SK-N-SH (cell line): ENCODE measurements around the gene RAPGEF4. TPM values are rescaled to one million over a fixed set of nuclear protein-coding genes. Genes with fewer than 3 reads are reported as not detected.

Experiments
- CTCF ChIA-PET: fragments of 300-600, 350-600 bp; formaldehyde crosslinking; extraction: SDS; loops from one replicate; lab custom pipeline; 2021; lab: Yijun Ruan, JAX
- POLR2A ChIA-PET: fragments of 350-600 bp; sonication (Branson Sonifier 250); formaldehyde crosslinking; extraction: SDS; loops from one replicate; lab custom pipeline; 2020; ENCODE audit warnings: antibody characterized with exemption, inconsistent platforms; lab: Yijun Ruan, JAX
- DNase-seq: peaks from one replicate; pipeline ENCODE4 v3.0.0; 2012
- H2AFZ ChIP-seq: fragments of 200-600 bp; sonication (generic); 2 replicates; pipeline ENCODE4 v1.8.1; 2016; ENCODE audit warnings: antibody characterized with exemption, mild to moderate bottlenecking, low read depth
- H3F3A ChIP-seq: fragments of 200-600 bp; sonication (generic); replicated peaks from 2 replicates; pipeline ENCODE3; 2016; ENCODE audit warnings: antibody characterized with exemption, mild to moderate bottlenecking; ENCODE audit not compliant: insufficient read depth
- H3K27ac ChIP-seq, 2 experiments: fragments of 200-500 bp in 1 of 2; fragments of 200-600 bp in 1 of 2; sonication (Bioruptor generic) in 1 of 2; sonication (generic), shearing (Covaris generic) in 1 of 2; 2 replicates each; pipeline versions ENCODE4 v1.5.1 to v1.6.1; 2014 to 2016; ENCODE audit warnings: low read depth in 2 of 2, inconsistent platforms in 1 of 2, low read length in 1 of 2, mild to moderate bottlenecking in 1 of 2, mixed read lengths in 1 of 2
- H3K27me3 ChIP-seq: fragments of 200-600 bp; sonication (generic), shearing (Covaris generic); 2 replicates; pipeline ENCODE4 v1.6.1; 2016; ENCODE audit warnings: mixed run types; ENCODE audit not compliant: insufficient read depth
- H3K36me3 ChIP-seq, 2 experiments: fragments of 200-500 bp in 1 of 2; fragments of 200-600 bp in 1 of 2; sonication (Bioruptor generic) in 1 of 2; sonication (generic) in 1 of 2; replicated peaks in 1 of 2; 2 replicates each; pipeline versions ENCODE3 to v1.5.1; 2014 to 2016; ENCODE audit warnings: low read length in 1 of 2, mild to moderate bottlenecking in 1 of 2; ENCODE audit not compliant: insufficient read depth in 2 of 2, control insufficient read depth in 1 of 2
- H3K4me1 ChIP-seq, 2 experiments: fragments of 200-500 bp in 1 of 2; fragments of 200-600 bp in 1 of 2; sonication (Bioruptor generic) in 1 of 2; sonication (generic), shearing (Covaris generic) in 1 of 2; 2 replicates each; pipeline versions ENCODE4 v1.5.1 to v1.6.1; 2014 to 2016; ENCODE audit warnings: low read depth in 1 of 2, low read length in 1 of 2, mixed run types in 1 of 2; ENCODE audit not compliant: insufficient read depth in 2 of 2, control insufficient read depth in 1 of 2
- H3K4me2 ChIP-seq: fragments of 200-600 bp; sonication (generic), shearing (Covaris generic); 2 replicates; pipeline ENCODE4 v1.6.1; 2017; ENCODE audit warnings: mixed run types
- H3K4me3 ChIP-seq, 2 experiments: fragments of 200-500 bp in 1 of 2; fragments of 200-600 bp in 1 of 2; sonication (Bioruptor generic) in 1 of 2; sonication (generic), shearing (Covaris generic) in 1 of 2; 2 replicates each; pipeline versions ENCODE4 v1.5.1 to v1.8.1; 2014 to 2016; ENCODE audit warnings: low read depth in 2 of 2, inconsistent platforms in 1 of 2, low read length in 1 of 2, mild to moderate bottlenecking in 1 of 2, mixed read lengths in 1 of 2, moderate library complexity in 1 of 2
- H3K79me2 ChIP-seq: fragments of 200-600 bp; sonication (generic); 2 replicates; pipeline ENCODE4 v1.8.1; 2017; ENCODE audit warnings: mild to moderate bottlenecking; ENCODE audit not compliant: insufficient read depth
- H3K9ac ChIP-seq: fragments of 200-600 bp; sonication (generic); 2 replicates; pipeline ENCODE4 v1.6.1; 2017; ENCODE audit warnings: mixed run types
- H3K9me2 ChIP-seq: fragments of 200-600 bp; sonication (generic); 2 replicates; pipeline ENCODE4 v1.6.1; 2017; ENCODE audit warnings: mixed run types
- H3K9me3 ChIP-seq: fragments of 200-600 bp; sonication (generic); 2 replicates; pipeline ENCODE4 v1.6.1; 2017; ENCODE audit warnings: mixed run types, mild to moderate bottlenecking, moderate library complexity
- H4K20me1 ChIP-seq: fragments of 200-600 bp; sonication (generic); 2 replicates; pipeline ENCODE4 v1.6.1; 2017; ENCODE audit warnings: mild to moderate bottlenecking, mixed run types; ENCODE audit not compliant: insufficient read depth
- CHD2 ChIP-seq: fragments of 150-350 bp; IDR thresholded peaks from 2 replicates; pipeline ENCODE4 v1.6.1; 2018; ENCODE audit warnings: low read length; ENCODE audit not compliant: partially characterized antibody
- EP300 ChIP-seq, 2 experiments: IDR thresholded peaks; 2 replicates each; pipeline versions ENCODE4 v1.4.0 to v1.6.1; 2012; ENCODE audit warnings: borderline replicate concordance in 1 of 2, low read depth in 1 of 2, low read length in 1 of 2
- FOXJ3 ChIP-seq: sonication (generic); formaldehyde crosslinking; IDR thresholded peaks from 2 replicates; pipeline ENCODE4 v1.5.1; 2020; ENCODE audit warnings: mild to moderate bottlenecking, missing genetic modification reagents
- FOXM1 ChIP-seq: IDR thresholded peaks from 2 replicates; pipeline ENCODE4 v1.4.0; 2012; ENCODE audit warnings: low read depth, mild to moderate bottlenecking
- GATA2 ChIP-seq: sonication (generic); formaldehyde crosslinking; IDR thresholded peaks from 2 replicates; pipeline ENCODE4 v1.5.0; 2020; ENCODE audit warnings: mild to moderate bottlenecking, missing genetic modification reagents
- IRF3 ChIP-seq: fragments of 150-350 bp; IDR thresholded peaks from 2 replicates; pipeline ENCODE4 v1.6.1; 2016; ENCODE audit warnings: mild to moderate bottlenecking, low read depth, low read length
- NFIC ChIP-seq: IDR thresholded peaks from 2 replicates; pipeline ENCODE4 v1.4.0; 2012; ENCODE audit warnings: borderline replicate concordance
- NRF1 ChIP-seq: IDR thresholded peaks from 2 replicates; pipeline ENCODE4 v1.6.1; 2012; ENCODE audit warnings: low read depth, mild to moderate bottlenecking, low read length
- PBX3 ChIP-seq: IDR thresholded peaks from 2 replicates; pipeline ENCODE4; 2012
- POLR2AphosphoS5 ChIP-seq: IDR thresholded peaks from 2 replicates; pipeline ENCODE4 v1.6.1; 2012; ENCODE audit warnings: low read depth, low read length
- RCOR1 ChIP-seq: fragments of 150-350 bp; IDR thresholded peaks from 2 replicates; pipeline ENCODE4 v1.6.1; 2017; ENCODE audit warnings: antibody characterized with exemption, low read length
- RFX5 ChIP-seq: IDR thresholded peaks from 2 replicates; pipeline ENCODE4 v1.6.1; 2012; ENCODE audit warnings: mild to moderate bottlenecking, improper control_type of control experiment, low read length
- SIN3A ChIP-seq: IDR thresholded peaks from 2 replicates; pipeline ENCODE4 v1.6.1; 2012; ENCODE audit warnings: low read depth, mild to moderate bottlenecking, low read length, moderate library complexity, borderline replicate concordance
- TEAD4 ChIP-seq: IDR thresholded peaks from 2 replicates; pipeline ENCODE4 v1.4.0; 2012; ENCODE audit warnings: mild to moderate bottlenecking, borderline replicate concordance; ENCODE audit not compliant: insufficient read depth
- USF2 ChIP-seq: fragments of 150-350 bp; IDR thresholded peaks from 2 replicates; pipeline ENCODE4 v1.6.1; 2017; ENCODE audit warnings: antibody characterized with exemption, low read length, low read depth, borderline replicate concordance
- YY1 ChIP-seq: IDR thresholded peaks from 2 replicates; pipeline ENCODE4 v1.4.0; 2012; ENCODE audit warnings: low read depth, mild to moderate bottlenecking
- WGBS: methylation state at CpG from one replicate; pipeline ENCODE4 v1.1.6; 2017; ENCODE audit warnings: low lambda C conversion rate; 5-methylcytosine and 5-hydroxymethylcytosine counted together
- polyA plus RNA-seq, 3 experiments: library from polyadenylated mRNA; depleted of rRNA; stranded (reverse); fragments of >200 nt; gene quantifications; 2 replicates each; pipeline ENCODE4 v1.2.3, GENCODE V29; 2012
- TF ChIP-seq, protein P1 (sequence below): IDR thresholded peaks from 2 replicates; pipeline ENCODE4 v1.6.1; 2012; ENCODE audit warnings: mild to moderate bottlenecking, low read depth, low read length, moderate library complexity
- TF ChIP-seq, protein P2 (sequence below): IDR thresholded peaks from 2 replicates; pipeline ENCODE4 v1.4.0; 2012; ENCODE audit warnings: low read depth, borderline replicate concordance

Gene RAPGEF4
- polyA plus RNA-seq, 1 of the 3 experiments (the other 2 are of a cell fraction): 0.30 TPM

DNA sequence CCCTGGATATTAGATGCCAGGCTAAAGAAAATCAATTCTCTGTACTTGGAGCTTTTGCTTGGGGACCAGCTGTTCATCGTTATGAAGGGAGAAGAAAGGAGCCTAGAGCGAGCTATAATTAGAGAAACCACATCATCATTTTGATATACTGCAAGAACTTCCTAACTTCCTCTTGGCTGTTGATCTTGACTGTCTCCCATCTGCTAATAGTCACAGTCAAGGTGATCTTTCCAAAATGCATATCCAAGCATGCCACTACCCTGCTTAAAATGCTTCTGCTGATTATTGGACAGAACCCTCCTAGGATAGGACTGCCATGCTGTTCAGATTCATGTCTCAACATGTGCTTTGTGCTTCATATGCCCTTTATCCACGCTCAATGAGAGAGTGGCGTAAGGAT, 54.8 kb downstream of the RAPGEF4 start (continued):
- TF ChIP-seq, protein P1, sequence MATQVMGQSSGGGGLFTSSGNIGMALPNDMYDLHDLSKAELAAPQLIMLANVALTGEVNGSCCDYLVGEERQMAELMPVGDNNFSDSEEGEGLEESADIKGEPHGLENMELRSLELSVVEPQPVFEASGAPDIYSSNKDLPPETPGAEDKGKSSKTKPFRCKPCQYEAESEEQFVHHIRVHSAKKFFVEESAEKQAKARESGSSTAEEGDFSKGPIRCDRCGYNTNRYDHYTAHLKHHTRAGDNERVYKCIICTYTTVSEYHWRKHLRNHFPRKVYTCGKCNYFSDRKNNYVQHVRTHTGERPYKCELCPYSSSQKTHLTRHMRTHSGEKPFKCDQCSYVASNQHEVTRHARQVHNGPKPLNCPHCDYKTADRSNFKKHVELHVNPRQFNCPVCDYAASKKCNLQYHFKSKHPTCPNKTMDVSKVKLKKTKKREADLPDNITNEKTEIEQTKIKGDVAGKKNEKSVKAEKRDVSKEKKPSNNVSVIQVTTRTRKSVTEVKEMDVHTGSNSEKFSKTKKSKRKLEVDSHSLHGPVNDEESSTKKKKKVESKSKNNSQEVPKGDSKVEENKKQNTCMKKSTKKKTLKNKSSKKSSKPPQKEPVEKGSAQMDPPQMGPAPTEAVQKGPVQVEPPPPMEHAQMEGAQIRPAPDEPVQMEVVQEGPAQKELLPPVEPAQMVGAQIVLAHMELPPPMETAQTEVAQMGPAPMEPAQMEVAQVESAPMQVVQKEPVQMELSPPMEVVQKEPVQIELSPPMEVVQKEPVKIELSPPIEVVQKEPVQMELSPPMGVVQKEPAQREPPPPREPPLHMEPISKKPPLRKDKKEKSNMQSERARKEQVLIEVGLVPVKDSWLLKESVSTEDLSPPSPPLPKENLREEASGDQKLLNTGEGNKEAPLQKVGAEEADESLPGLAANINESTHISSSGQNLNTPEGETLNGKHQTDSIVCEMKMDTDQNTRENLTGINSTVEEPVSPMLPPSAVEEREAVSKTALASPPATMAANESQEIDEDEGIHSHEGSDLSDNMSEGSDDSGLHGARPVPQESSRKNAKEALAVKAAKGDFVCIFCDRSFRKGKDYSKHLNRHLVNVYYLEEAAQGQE: no peak
- TF ChIP-seq EP300 (IDR thresholded peaks at IDR 0.05; ENCODE audit: borderline replicate concordance in 1 of 2, low read depth in 1 of 2, low read length in 1 of 2): no peak

GRCh38 chr2:172791953-172792352, 56.3 kb downstream of the RAPGEF4 start:
- ChIA-PET POLR2A (no interaction called here), CTCF (interaction anchor here (1.1 to 1.8 kb wide), 4 partner anchors 15 to 235 kb away, joined by 3 to 8 read pairs (median 5); no protein-coding TSS in a partner anchor)
- Histone ChIP-seq H3K9me2 (no peaks in the 10 kb centered on the region), H3K79me2 (no peaks in the 10 kb centered on the region), H3K4me2 (no peak overlapping the region), H3K9ac (no peak overlapping the region), H3K36me3 (no peaks in the 10 kb centered on the region), H2AFZ (no peak overlapping the region), H4K20me1 (no peaks in the 10 kb centered on the region), H3F3A (no peaks in the 10 kb centered on the region), H3K27me3 (no peaks in the 10 kb centered on the region), H3K9me3 (no peaks in the 10 kb centered on the region), H3K27ac (no peak overlapping the region), H3K4me3 (no peak overlapping the region), H3K4me1 (no peaks in the 10 kb centered on the region; a peak in 1 of 4 replicates)
- TF ChIP-seq NFIC (no peak), CHD2 (no peak), IRF3 (no peak), USF2 (no peak), NRF1 (no peak)
- no peak for DNase-seq
- WGBS: 62% methylated on average over 4 of the region's 4 CpGs

DNA sequence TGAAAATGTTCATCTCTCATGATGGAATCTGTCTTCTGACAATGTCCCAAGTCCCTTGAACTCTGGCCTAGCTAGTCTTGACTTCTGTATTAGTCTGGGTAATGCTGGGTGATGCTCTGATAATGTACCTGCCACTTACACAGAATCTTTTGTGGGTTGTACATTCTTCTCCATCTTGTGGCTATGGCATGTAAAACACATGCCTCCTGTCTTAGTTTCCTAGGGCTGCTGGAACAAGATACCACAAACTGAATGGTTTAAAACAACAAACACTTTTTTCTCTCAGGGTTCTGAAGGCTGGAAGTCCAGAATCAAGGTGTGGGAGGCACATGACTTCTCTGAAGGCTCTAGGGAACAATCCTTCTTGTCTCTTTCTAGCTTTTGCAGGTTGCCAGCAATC, 57.1 kb downstream of the RAPGEF4 start:
- CTCF ChIA-PET: interaction anchor here (1.4 to 1.8 kb wide), 2 partner anchors 14 to 21 kb away, joined by 5 to 8 read pairs; no protein-coding TSS in a partner anchor
- Histone ChIP-seq H3K27me3 (no peaks in the 10 kb centered on the region), H4K20me1 (no peaks in the 10 kb centered on the region), H3K79me2 (no peaks in the 10 kb centered on the region), H3K9me2 (no peaks in the 10 kb centered on the region), H3F3A (no peaks in the 10 kb centered on the region), H3K4me3 (no peak overlapping the region), H3K9ac (no peak overlapping the region), H3K36me3 (no peaks in the 10 kb centered on the region), H3K4me2 (no peak overlapping the region), H3K4me1 (no peaks in the 10 kb centered on the region; a peak in 1 of 4 replicates), H3K27ac (no peak overlapping the region), H3K9me3 (no peaks in the 10 kb centered on the region), H2AFZ (no peak overlapping the region)
- DNase-seq: no peak
- POLR2A ChIA-PET: no interaction called here
- TF ChIP-seq GATA2 (no peak), RCOR1 (no peak), SIN3A (no peak), TEAD4 (no peak), YY1 (no peak), PBX3 (no peak), FOXM1 (no peak), FOXJ3 (CRISPR knock-in tag) (no peak), POLR2AphosphoS5 (no peak), RFX5 (no peak)
- TF ChIP-seq, protein P2, sequence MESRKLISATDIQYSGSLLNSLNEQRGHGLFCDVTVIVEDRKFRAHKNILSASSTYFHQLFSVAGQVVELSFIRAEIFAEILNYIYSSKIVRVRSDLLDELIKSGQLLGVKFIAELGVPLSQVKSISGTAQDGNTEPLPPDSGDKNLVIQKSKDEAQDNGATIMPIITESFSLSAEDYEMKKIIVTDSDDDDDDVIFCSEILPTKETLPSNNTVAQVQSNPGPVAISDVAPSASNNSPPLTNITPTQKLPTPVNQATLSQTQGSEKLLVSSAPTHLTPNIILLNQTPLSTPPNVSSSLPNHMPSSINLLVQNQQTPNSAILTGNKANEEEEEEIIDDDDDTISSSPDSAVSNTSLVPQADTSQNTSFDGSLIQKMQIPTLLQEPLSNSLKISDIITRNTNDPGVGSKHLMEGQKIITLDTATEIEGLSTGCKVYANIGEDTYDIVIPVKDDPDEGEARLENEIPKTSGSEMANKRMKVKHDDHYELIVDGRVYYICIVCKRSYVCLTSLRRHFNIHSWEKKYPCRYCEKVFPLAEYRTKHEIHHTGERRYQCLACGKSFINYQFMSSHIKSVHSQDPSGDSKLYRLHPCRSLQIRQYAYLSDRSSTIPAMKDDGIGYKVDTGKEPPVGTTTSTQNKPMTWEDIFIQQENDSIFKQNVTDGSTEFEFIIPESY: no peak
